Stimulated activated CD8-positive, alpha-beta memory T cell treated with anti-CD3 and anti-CD28 coated beads, Interleukin-15, amount 100 ng/mL, for 24 hours (primary cell): ENCODE data around the gene GOLGA8F.
"Not testable (repeated sequence)": the region's sequence is repeated elsewhere in the genome, so short reads cannot be mapped to it uniquely, and the experiment has no call there.

Experiments used
- DNase-seq: peaks from one replicate; pipeline ENCODE4 v3.0.0-alpha.2; 2020; ENCODE audit warnings: low read depth

The GOLGA8F gene, protein sequence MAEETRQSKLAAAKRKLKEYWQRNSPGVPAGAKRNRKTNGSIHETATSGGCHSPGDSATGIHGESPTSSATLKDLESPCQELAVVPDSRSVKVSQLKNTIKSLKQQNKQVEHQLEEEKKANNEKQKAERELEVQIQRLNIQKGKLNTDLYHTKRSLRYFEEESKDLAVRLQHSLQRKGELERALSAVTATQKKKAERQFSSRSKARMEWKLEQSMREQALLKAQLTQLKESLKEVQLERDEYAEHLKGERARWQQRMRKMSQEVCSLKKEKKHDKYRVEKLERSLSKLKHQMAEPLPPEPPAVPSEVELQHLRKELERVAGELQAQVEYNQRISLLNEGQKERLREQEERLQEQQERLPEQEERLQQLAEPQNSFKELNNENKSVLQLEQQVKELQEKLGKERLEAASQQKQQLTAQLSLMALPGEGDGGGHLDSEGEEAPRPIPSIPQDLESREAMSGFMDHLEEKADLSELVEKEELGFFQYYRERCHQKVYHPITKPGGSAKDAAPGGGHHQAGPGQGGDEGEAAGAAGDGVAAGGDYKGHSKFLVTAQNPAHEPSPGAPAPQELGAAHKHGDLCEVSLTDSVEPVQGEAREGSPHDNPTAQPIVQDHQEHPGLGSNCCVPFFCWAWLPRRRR

DNA sequence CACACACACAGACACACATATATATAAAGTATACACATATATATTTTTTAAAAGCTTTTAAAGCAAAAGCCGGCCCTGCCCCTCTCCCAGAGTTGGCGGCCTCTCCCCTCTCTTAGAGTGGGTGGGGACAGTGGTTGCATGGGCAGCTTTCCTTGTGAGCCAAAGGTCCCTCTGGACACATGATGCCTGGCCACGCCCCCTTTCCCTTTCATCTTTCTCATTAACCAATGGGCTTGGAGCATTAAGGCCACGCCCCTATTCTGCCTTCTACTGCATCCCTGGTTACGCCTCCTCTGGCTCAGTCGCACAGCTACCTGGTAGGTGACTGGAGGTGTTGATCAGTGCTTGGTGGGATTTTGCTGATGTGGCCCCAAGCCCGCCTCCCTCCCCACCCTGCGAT is at the start of gene GOLGA8F:
Gene GOLGA8F (plus strand): TSS at position 301 of the 400 bp plus-strand sequence. CDS start 98 bp downstream, at position 399.
- DNase-seq: not testable (repeated sequence)

DNA sequence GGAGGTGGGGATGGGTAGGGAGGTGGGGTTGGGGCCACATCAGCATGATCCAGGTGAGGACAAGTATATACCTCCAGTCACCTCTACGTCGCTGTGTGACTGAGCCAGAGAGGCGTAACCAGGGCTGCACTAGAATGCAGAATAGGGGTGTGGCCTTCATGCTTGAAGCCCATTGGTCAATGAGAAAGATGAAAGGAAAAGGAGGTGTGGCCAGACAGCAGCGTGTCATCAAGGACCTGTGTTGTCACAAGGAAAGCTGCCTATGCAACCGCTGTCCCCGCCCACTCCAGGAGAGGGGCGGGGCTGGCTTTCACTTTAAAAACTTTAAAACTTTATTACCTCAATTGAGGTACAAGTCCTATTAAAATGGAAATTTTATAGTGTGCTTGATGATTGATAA is 20.5 kb upstream of the GOLGA8F start, which contains the start of gene GOLGA6L24:
Gene GOLGA6L24 (minus strand): TSS at position 101 of the 400 bp plus-strand sequence. CDS start 61 bp downstream, at position 40.
- DNase-seq: not testable (repeated sequence)

DNA sequence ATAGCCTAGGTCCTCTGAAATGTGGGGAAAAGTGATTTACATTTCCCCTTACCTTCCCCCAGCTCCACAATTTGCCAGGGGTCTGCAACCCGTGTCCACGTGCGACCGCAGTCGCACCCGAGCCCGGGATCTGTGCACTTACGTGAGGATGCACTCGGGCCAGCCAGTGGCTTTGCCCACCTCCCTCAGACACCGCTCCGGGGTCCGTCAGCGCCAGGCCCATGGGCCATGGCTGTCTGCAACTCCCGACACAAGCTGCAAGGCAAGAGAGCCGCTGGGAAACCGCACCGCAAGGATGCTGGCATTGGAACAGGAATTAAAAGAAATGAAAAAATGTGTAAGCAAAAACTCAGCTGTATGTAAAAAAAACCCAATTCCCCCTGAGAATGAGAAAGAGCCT is 13.0 kb upstream of the GOLGA8F start:
- not testable (repeated sequence) for DNase-seq

DNA sequence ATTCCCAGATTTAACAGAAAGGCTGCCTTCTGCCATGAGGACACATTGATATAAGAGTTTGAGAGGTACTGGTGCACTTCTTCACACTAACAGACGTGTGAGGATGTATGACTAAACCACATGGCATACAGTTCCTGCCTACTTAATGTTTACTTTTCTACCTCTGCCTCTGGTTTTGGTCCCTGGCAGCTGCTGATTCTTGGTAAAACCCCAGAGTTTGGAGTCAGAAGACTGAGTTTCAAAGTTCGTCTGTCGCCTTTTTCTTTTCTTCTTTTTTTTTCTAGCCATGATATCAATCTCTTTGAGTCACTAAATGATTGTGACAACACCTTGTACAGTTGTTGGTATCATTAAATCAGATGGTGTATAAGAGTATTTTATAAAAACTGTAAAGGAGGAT is 1.6 kb downstream of the GOLGA8F start:
- not testable (repeated sequence) for DNase-seq

DNA sequence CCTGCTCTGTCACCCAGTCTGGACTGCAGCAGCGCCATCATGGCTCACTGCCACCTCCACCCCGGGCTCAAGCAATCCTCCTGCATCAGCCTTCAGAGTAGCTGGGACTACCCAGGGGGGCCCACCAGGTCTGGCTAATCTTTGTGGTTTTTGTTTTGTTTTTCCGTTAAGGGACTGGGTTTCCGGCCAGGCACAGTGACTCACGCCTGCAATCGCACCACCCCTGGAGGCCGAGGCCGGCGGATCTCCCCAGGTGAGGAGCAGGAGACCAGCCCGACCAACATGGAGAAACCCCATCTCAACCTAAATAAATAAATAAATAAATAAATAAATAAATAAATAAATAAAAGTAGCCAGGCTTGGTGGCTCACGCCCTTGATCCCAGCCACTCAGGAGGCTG is 17.6 kb downstream of the GOLGA8F start:
- DNase-seq: not testable (repeated sequence)

DNA sequence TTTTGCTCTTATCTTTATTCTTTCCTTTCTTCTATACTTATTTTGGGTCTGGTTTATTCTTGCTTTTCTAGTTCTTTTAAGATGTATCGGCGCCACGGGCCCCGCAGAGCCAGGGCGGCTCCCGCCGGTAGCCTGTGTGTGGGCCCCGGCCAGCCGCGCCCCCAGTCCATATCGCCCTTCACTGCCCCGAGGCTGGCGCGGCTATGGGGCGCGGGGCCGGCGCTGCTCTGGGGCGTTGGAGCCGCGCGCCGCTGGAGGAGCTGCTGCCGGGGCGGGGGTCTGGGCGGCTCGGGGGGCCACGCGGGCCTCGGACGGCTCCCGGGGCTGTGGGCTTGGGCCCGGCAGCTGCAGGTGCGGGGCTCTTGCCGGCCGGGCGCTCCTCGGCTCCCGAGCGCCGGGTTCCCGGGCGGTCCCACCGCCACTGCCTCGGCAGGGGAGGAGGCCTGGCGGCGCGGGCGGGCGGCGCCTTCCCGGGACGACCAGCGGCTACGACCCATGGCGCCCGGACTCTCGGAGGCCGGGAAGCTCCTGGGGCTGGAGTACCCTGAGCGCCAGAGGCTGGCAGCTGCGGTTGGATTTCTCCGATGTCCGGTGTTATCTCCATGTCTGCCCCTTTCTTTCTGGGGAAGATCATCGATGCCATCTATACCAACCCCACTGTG is 24.4 kb downstream of the GOLGA8F start:
- DNase-seq: not testable (repeated sequence)

DNA sequence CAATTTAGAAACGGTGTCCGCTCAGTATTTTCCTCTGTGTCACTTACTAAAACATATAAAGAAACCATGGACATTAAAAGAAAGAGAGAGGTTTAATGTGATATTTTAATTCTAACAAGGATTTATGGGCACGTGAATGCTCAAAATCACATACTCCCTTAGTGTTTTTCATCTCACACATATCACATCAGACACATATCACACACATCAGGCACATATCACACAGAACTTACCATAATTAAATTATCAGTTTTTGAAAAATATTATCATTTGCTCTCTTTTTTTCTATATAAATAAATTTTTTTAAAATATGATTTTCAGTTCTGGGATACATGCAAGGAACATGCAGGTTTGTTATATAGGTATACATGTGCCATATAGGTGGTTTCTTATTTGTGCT is 42.0 kb downstream of the GOLGA8F start:
- DNase-seq: not testable (repeated sequence)

DNA sequence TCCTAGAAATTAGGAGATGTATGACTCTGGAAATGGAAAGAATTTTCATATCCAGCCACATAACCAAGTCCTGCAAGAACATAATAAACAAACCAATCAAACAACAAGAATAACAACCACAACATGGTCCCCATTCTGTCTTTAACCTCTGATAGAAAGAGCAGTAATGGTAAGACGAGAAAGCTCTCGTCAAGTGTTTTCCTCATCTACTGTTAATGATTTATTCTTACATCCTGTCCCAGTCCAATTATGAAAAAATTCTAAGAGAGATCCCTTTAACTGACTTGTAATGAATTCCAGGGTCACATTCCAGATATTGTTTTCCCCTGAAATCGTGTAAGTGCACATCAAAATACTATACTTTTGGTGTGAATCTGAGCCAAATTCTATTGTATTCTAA is 57.1 kb downstream of the GOLGA8F start:
- not testable (repeated sequence) for DNase-seq
